Body of pancreas (tissue), 4 donors: Measurements from ENCODE around the gene UBB. TPM values are rescaled to one million over a fixed set of nuclear protein-coding genes. Genes with fewer than 3 reads are reported as not detected.

Experiments
- ATAC-seq: fragments of 150-250 bp; one replicate; pipeline ENCODE4 v1.9.1; 2016
- DNase-seq, 4 donors: peaks; one replicate each; pipeline ENCODE4 v3.0.0-alpha.2; 2019
- H3K27ac ChIP-seq, 4 donors: fragments of 200-600 bp; sonication (generic); 1 replicate in 3 of 4; 2 replicates in 1 of 4; pipeline versions ENCODE4 v1.5.1 to v1.6.1; 2016 to 2019; ENCODE audit warnings: mild to moderate bottlenecking in 1 of 4, mixed read lengths in 1 of 4, moderate library complexity in 1 of 4
- H3K27me3 ChIP-seq, 2 donors: fragments of 200-600 bp; sonication (generic); one replicate each; pipeline ENCODE4 v1.6.0; 2016; ENCODE audit warnings: mild to moderate bottlenecking in 1 of 2
- H3K36me3 ChIP-seq, 2 donors: fragments of 200-600 bp; sonication (generic); replicated peaks in 1 of 2; 2 replicates each; pipeline ENCODE4 v1.5.1; 2016; ENCODE audit warnings: low read depth in 2 of 2; ENCODE audit not compliant: insufficient read depth in 1 of 2
- H3K4me1 ChIP-seq: fragments of 200-600 bp; sonication (generic); one replicate; pipeline ENCODE4 v1.6.0; 2016
- H3K4me3 ChIP-seq, 2 donors: fragments of 200-600 bp; sonication (generic); 1 replicate in 1 of 2; 2 replicates in 1 of 2; pipeline ENCODE4 v1.5.1; 2016 to 2019
- H3K9me3 ChIP-seq, 3 donors: fragments of 200-600 bp; sonication (generic); 1 replicate in 2 of 3; 2 replicates in 1 of 3; pipeline ENCODE4 v1.5.1; 2016
- POLR2A ChIP-seq, 3 donors: fragments of 450-650 bp; IDR thresholded peaks; one replicate each; pipeline ENCODE4 v1.6.1; 2016; ENCODE audit warnings: antibody characterized with exemption in 3 of 3, mild to moderate bottlenecking in 2 of 3
- WGBS, 2 donors: methylation state at CpG; one replicate each; pipeline ENCODE4 v1.1.5; 2017; 5-methylcytosine and 5-hydroxymethylcytosine counted together
- intact Hi-C: fragments of 100-400 bp; cut with DNase I; formaldehyde crosslinking; loops from one replicate; pipeline ENCODE4 v1.15.1; 2023
- total RNA-seq, 2 donors: library from RNA; depleted of rRNA; stranded (reverse); fragments of >200 nt; gene quantifications; one replicate each; pipeline ENCODE4 v1.1.0, GENCODE V29; 2016
- TF ChIP-seq, protein P1 (sequence below), 7 experiments: fragments of 450-650 bp in 4 of 7; fragments of 200-600 bp in 3 of 7; sonication (generic) in 3 of 7; IDR thresholded peaks; one replicate each; pipeline ENCODE4 v1.5.1; 2016 to 2019; ENCODE audit warnings: antibody characterized with exemption in 7 of 7

Gene UBB
- total RNA-seq, 2 donors from 2014 or later = 450 to 486 TPM

DNA sequence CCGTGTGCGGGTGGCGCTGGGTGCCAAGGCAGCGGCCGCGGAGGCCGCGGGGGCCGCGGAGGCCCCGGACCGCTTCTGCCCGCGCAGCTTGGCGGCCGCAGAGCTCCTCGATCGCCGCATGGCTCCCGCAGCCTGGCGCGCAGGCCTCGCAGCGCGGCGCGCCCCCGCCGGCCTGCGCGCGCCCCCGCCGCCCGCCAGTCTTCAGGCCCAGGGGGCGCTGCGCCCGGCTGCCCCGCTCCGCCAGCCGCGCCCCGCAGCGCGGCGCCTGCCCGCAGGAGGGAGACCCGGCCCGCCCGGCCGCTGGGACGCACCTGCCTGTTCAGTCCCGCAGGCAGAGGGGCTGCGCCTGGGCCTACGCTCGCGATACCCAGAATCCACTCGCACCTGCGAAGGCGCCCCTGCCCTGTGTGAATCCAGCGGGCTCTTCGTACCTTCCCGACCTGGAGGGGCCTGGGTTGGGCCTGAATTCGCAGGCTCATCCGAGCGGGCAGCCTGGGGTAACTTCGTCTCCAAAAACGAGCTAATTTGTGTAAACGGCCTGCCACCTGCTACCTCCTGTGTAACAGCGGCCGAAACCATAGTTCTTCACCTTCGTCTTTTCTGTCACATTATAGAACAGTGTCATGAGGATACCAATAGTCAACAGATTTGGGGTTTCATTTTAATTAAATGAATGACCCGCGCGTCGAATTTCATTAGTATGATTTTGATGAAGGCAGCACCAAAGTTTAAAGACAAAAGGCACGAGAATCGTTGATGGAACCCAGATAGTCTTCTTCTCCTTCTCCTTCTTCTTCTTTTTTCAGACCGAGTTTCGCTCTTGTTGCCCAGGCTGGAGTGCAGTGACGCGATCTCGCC lies 27.3 kb upstream of the UBB start, which contains the start of gene CENPV:
CENPV (minus strand) TSS at position 153 of the 858 bp plus-strand sequence; CDS start at position 120, 33 bp downstream.
- H3K27me3 ChIP-seq = no peaks in the 10 kb centered on the region
- H3K4me3 ChIP-seq = peak within 1 kb of the TSS; percentile 26 to 63
- TF ChIP-seq, protein P1, sequence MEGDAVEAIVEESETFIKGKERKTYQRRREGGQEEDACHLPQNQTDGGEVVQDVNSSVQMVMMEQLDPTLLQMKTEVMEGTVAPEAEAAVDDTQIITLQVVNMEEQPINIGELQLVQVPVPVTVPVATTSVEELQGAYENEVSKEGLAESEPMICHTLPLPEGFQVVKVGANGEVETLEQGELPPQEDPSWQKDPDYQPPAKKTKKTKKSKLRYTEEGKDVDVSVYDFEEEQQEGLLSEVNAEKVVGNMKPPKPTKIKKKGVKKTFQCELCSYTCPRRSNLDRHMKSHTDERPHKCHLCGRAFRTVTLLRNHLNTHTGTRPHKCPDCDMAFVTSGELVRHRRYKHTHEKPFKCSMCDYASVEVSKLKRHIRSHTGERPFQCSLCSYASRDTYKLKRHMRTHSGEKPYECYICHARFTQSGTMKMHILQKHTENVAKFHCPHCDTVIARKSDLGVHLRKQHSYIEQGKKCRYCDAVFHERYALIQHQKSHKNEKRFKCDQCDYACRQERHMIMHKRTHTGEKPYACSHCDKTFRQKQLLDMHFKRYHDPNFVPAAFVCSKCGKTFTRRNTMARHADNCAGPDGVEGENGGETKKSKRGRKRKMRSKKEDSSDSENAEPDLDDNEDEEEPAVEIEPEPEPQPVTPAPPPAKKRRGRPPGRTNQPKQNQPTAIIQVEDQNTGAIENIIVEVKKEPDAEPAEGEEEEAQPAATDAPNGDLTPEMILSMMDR (IDR thresholded peaks at IDR 0.05) = peak in 3 of 7 experiments; percentile 17 to 67 (median 62)
- TF ChIP-seq POLR2A (IDR thresholded peaks at IDR 0.05) = peak in 2 of 3 donors; percentile 15 to 17
- WGBS, 2 donors = 19 to 56% methylated on average over 27 to 62 of the region's 83 CpGs
- no peaks in the 10 kb centered on the region for H3K9me3 ChIP-seq
- intact Hi-C loops = no loop called here
- peaks cover 13% of the 10 kb centered on the region for H3K4me1 ChIP-seq
- H3K27ac ChIP-seq = peak within 1 kb of the TSS in 2 of 4 donors; percentile 60 to 81
- DNase-seq = peak; percentile 47 to 74 (median 49)
- no peaks in the 10 kb centered on the region for H3K36me3 ChIP-seq
- peak; percentile 80 for ATAC-seq

DNA sequence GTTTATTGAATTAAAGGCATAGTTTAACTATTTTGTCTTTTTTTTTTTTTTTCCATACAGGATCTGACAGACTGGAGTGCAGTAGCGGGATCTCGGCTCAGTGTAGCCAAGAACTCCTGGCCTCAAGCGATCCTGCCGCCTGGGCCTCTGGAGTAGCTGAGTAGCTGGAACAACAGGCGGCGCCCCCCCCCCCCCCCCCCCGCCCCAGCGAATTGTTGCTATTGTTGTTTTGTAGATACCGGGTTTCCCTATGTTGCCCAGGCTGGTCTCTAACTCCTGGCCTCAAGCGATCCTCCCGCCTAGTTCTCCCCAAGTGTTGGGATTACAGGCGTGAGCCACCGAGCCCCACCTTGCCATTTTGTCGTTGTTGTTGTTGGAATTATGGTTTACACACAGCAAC lies 26.3 kb upstream of the UBB start:
- no peaks in the 10 kb centered on the region for H3K27me3 ChIP-seq
- no peak overlapping the region for H3K4me3 ChIP-seq
- H3K4me1 ChIP-seq = peaks cover 13% of the 10 kb centered on the region
- no peak for TF ChIP-seq POLR2A (IDR thresholded peaks at IDR 0.05)
- TF ChIP-seq, protein P1 (IDR thresholded peaks at IDR 0.05) = no peak
- no peaks in the 10 kb centered on the region for H3K9me3 ChIP-seq
- no peaks in the 10 kb centered on the region for H3K36me3 ChIP-seq
- WGBS, 2 donors = 91 to 94% methylated on average over 11 to 13 of the region's 14 CpGs
- H3K27ac ChIP-seq = no peak overlapping the region
- DNase-seq (no peak), ATAC-seq (no peak)
- intact Hi-C loops = no loop called here

DNA sequence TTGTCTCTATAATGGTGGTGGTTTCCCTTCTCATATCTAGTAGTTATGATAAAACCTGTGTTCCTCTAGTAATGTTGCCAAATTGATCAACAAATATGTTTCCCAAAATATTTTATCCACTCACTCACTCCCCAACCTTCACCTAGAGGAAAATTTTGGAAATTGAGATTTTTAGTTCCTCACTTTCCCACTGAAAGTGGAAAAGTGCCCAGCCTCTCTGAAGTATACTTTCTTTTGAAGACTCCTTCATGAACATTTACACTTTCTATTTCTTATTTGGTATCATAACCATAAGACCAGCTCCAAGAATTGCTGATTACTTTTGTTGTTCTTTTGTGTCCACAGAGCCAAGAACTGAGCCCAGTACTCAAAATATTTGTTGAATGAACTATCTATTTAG lies 22.5 kb upstream of the UBB start:
- Histone ChIP-seq H3K27ac (no peak overlapping the region), H3K4me1 (no peaks in the 10 kb centered on the region), H3K36me3 (no peaks in the 10 kb centered on the region), H3K27me3 (no peaks in the 10 kb centered on the region), H3K9me3 (no peaks in the 10 kb centered on the region), H3K4me3 (no peak overlapping the region)
- no peak for TF ChIP-seq POLR2A (IDR thresholded peaks at IDR 0.05)
- TF ChIP-seq, protein P1 (IDR thresholded peaks at IDR 0.05) = no peak
- DNase-seq (no peak), ATAC-seq (no peak)
- intact Hi-C loops = no loop called here

DNA sequence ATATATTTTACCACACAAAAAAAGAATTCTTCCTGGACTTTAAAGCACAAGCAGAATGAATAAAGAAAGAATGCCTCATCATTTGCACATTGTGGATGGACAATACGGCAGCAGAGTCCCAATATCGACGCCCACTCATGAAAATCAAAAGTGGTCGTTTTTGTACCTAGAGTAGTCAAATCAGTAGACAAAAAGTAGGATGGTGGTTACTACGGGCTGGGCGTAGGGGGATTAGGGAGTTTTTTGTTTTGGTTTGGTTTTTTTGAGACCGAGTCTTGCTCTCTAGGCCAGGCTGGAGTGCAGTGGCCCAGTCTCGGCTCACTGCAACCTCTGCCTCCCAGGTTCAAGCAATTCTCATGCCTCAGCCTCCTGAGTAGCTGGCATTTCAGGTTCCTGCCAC lies 19.0 kb upstream of the UBB start:
- 75 to 80% methylated on average over 8 of the region's 8 CpGs for WGBS, 2 donors
- Histone ChIP-seq H3K27ac (no peak overlapping the region), H3K4me3 (no peak overlapping the region), H3K27me3 (no peaks in the 10 kb centered on the region), H3K9me3 (no peaks in the 10 kb centered on the region), H3K4me1 (no peaks in the 10 kb centered on the region), H3K36me3 (no peaks in the 10 kb centered on the region)
- ATAC-seq (no peak), DNase-seq (no peak)
- intact Hi-C loops = no loop called here
- TF ChIP-seq, protein P1 (IDR thresholded peaks at IDR 0.05) = no peak
- TF ChIP-seq POLR2A (IDR thresholded peaks at IDR 0.05) = no peak
